ENCODE measurements around the gene TMEM108.

DNA sequence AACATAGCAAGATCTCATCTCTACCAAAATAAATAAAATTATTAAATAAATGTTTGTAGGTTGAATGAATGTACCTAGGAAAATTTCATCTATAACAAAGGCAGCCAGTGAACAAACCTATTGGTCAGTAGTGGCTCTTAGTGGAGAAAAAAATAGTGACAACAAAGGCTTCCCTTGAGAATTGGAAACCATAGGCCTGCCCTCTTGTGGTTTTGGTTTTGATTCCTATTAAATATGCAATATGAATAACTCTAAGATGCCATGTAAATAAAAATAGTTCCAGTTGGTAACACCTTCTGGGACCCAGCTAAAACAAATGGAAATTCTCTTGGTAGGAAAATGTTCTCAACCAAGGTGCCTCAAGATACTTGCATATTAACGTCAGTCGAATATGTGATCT, 216.0 kb downstream of the TMEM108 start:
- TF ChIP-seq, protein P1, sequence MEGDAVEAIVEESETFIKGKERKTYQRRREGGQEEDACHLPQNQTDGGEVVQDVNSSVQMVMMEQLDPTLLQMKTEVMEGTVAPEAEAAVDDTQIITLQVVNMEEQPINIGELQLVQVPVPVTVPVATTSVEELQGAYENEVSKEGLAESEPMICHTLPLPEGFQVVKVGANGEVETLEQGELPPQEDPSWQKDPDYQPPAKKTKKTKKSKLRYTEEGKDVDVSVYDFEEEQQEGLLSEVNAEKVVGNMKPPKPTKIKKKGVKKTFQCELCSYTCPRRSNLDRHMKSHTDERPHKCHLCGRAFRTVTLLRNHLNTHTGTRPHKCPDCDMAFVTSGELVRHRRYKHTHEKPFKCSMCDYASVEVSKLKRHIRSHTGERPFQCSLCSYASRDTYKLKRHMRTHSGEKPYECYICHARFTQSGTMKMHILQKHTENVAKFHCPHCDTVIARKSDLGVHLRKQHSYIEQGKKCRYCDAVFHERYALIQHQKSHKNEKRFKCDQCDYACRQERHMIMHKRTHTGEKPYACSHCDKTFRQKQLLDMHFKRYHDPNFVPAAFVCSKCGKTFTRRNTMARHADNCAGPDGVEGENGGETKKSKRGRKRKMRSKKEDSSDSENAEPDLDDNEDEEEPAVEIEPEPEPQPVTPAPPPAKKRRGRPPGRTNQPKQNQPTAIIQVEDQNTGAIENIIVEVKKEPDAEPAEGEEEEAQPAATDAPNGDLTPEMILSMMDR (IDR thresholded peaks at IDR 0.05; ENCODE audit: low read depth, low read length, poor library complexity, severe bottlenecking), result no peak
- no peak for TF ChIP-seq EZH2phosphoT487 (IDR thresholded peaks at IDR 0.05; ENCODE audit: borderline replicate concordance, low read length)
